HS-5 (cell line): ENCODE results near the gene DIPK1A.
"Not testable (repeated sequence)": the region's sequence is repeated elsewhere in the genome, so short reads cannot be mapped to it uniquely, and the experiment has no call there.

Source experiments
- DNase-seq: peaks from one replicate; pipeline ENCODE4 v3.0.0-alpha.2; 2012; ENCODE audit warnings: low read depth

Gene DIPK1A

DNA sequence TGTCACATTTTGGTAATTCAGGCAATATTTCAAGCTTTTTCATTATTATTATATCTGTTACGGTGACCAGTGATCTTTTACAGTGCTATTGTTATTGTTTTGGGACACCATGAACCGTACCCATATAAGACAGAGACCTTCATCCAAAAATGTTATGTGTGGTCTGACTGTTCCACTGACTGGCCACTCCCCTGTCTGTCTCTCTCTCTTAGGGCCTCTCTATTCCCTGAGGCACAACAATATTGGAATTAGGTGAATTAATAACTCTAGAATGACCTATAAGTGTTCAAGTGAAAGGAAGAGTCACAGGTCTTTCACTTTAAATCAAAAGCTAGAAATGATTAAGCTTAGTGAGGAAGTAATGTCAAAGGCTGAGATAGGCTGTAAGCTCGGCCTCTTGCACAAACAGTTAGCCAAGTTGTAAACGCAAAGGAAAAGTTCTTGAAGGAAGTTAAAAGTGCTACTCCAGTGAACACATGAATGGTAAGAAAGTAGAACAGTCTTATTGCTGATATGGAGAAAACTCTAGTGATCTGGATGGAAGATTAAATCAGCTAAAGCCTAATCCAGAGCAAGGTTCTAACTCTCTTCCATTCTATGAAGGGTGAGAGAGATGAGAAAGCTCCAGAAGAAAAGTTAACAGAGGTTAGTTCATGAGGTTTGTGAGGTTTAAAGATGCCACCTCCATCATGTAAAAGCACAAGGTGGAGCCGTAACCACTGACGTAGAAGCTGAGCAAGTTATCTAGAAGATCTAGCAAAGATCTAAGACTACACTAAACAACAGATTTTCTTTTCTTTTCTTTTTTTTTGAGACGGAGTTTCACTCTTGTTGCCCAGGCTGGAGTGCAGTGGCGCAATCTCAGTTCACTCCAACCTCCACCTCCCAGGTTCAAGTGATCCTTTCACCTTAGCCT, 19.7 kb upstream of the DIPK1A start:
- no peak for DNase-seq

DNA sequence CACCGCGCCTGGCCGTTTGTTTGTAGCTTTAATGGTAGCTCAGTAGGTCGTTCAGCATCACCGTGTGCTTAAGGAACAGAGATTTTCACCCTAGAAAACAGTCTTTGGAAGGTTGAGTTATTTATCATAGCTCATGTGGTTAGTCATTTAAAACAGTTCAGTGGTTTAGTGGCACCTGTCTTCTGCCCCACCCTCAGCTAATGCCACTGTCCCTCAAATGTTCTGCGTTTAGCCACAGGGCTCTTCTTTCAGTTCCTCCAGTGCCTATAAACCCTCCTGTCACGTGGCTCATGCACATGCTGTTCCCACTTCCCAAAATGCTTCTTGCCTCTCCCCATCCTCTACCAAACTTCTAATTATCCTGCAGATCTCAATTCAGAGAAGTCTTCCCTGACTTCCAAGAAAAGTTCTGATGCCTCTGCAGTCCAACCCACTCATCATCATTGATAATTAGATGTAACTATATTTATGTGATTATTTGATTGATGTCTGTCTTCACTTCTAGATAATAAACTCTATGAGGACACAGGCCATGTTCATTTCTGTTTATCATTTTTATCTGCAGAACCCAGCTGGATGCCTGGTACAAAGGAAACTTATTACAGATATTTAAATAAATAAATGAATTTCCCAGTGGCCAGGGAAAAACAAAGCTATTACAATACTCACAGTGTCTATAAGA, 14.4 kb upstream of the DIPK1A start:
- no peak for DNase-seq

GRCh38 chr1:92974112-92974511, 12.8 kb upstream of the DIPK1A start:
- DNase-seq = not testable (repeated sequence)

DNA sequence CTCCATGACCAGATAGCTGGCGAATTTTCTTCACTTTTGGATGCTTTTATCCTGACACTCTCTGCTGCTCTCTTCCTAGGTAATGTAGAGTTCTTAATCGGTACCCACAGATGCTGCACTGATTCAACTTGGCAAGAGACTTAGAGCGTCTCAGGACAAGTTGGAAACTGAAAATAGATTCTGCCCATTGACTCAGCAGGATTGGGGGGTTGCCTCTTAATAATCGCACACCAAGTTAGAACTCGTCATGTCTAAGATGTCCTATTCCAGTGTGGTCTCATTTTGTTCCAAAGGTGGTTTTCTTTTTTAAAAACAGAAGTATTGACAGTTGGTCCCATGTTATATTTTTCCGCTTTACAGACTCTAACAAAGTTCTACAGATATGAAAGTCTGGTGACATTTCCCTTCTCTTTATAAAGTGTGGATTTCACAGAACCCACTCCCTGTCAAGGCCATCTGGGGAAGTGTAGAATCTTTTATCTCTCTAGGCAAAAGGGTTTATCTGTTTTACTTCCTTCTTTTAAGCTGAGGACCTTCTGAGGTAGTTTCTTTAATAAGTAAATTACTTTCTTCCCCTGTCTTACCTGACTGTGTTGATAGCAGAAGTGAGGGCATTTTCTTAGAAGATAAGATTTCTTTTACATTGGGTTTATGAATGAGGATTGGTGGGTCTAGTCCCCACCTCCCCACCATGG, 12.1 kb upstream of the DIPK1A start:
- DNase-seq = no peak

GRCh38 chr1:92972409-92973129, 11.3 kb upstream of the DIPK1A start:
- no peak for DNase-seq

DNA sequence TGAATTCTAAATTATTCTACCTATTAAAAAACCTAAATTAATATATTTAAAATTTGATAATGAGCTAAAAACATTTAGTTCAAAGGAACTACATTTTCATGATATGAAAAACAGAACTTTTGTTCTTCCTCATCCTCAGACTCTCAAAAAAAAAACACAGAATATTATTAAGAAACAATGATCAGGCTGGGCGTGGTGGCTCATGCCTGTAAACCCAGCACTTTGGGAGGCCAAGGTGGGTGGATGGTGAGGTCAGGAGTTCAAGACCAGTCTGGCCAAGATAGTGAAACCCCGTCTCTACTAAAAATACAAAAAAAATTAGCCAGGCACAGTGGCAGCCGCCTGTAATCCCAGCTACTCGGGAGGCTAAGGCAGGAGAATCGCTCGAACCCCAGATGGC, 10.7 kb upstream of the DIPK1A start:
- DNase-seq = not testable (repeated sequence)

DNA sequence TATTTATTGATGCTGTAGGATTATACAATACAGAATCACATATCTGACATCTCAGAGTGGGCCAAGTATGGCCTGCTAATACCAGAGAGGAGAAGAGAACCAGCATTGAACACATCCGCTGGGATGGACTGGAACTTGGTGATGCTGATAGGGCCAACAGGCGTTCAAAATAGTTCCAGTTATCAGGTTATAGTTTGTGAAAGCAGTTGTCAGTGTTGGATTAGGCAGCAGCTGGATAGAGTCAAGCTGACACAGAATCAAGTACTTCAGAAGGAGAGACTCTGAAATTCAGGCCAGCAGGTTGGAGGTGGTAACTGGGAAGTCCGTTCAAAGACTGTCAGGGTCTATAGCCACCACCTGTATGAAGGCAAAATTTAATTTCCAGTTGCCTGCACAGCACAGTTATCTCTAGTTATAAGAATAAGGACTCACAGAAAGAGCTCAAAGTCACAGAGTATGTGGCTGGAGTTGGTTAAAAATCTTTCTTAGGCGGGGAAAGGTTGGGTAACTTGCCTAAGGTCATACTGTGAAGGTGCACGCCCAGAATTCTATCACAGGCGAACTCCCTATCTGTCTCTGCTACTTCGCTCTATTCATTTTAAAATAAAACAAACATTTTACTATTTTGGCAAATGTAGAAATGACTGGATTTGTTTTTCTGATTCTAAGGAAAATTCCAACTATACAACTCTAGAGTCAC, 9.9 kb upstream of the DIPK1A start:
- no peak for DNase-seq

- no peak for DNase-seq
Observed at GRCh38 chr1:92969517-92969916, 8.3 kb upstream of the DIPK1A start.

DNA sequence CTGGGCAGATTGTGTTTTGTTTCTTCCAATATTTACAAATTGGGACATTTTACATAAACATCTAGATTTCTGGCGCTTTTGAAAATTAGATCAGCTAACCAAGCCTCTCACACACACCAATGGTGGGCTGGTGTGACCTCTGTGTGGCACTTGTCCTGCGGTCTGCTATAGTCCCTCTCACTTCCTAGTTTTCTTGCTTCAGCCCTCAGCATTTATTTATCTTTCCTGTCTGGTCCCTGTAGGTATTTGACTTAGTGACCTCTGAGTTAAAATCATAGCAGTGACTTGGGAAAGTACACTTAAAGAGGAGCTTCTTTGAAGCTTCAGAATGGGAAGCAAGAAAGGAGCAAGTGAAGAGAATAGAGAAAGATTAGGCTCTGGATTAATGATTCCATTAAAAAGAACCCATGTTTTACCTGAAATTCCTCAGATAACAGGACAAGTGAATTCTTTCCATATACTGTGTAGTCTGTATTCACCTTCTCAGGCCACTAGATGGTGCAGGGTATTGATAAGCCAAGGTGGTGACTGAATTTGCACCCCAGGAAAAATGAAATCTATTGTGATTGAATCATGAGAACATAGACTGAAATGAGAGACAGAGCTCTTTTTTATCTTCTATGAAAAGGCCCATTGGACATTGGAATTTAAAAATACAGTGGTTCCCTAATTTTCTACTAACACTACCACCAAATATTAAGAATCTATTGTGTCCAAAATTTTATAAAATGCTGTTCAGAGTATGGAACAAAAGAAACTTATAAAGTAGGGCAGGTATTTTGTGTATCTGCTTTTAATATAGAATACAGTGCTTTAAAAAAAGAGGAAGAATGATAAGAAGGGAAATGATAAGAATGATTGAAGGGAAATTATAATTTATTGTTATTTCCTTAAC, 7.1 kb upstream of the DIPK1A start:
- DNase-seq = no peak

GRCh38 chr1:92964998-92965397, 3.7 kb upstream of the DIPK1A start:
- no peak for DNase-seq

GRCh38 chr1:92964316-92964715, 3.1 kb upstream of the DIPK1A start:
- no peak for DNase-seq

DNA sequence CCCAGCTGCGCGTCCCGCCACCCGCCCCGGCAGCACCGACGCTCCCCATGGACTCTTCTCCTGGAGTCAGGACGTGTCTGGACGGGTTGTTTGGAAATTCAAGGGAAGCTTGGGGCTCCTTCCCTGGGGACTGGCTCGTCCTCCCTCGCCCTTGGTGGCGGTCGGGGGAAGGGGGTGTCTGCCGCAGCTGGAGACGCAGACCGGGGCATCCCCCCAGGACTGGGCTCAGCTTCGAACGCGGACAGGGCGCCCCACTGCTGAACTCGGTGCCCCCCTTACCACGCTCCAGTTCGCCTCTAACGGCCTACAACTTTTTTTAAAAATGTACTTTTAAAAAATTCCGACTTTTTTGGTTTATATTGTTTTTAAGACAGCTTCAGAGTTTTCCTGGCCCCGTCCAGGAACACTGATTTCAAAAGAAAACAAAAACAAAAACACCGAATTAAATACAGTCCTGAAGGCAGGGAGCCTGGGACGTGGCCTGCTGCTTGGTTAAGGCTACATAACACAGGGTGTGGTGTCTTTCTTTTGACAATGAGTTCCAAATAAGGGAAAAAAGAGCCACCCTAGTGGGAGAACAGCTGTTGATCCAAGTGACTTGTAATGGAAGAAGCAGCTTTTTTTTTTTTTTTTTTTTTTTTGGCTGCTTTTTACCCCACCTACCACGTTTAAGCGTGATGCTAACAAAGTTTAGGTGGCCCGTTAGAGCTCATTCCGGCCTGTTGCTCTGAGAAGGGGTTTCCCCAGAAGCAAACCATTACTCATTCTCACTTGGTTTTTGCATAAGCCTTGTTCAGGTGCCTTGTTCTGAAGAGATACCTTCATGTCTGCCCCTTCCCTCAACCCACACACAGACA, 862 bp upstream of the DIPK1A start:
- DNase-seq = peak; percentile 48

DNA sequence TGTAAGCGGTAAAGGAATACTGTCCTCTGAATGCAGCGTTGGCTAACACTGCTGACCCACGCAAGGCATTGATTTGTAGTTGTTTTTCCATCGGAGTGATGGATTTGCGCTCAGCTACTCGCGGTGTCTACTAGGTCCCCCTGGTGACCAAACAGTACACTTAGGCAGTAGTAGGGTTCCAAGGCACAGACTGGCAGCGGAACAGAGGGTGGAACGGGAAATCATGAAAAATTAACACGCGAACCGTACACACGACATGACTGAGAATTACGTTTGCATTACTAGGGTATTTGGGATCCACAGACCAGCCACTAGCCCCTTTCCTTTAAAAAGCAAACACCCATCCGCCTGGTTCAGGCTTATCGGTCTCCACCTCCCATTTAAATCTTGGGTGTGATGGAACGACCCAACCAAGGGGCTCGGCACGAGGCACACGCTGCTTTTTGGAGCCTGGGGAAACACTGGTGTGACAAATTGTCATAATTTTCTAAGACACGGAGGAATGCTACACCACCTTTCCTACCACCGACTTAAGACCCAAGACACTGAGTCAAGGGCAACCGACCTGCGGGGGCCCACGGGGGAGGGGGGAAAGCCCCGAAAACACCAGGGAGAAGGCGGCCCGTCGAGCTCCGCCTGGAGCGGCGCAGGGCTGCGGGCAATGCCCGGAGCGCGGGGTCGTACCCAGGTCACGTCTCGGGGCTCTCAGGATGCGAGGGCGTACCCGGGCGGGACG, 699 bp downstream of the DIPK1A start:
- DNase-seq = peak; percentile 78

GRCh38 chr1:92958203-92958970, 2.9 kb downstream of the DIPK1A start:
- no peak for DNase-seq

GRCh38 chr1:92957030-92957734, 4.1 kb downstream of the DIPK1A start:
- no peak for DNase-seq

GRCh38 chr1:92956254-92957029, 4.8 kb downstream of the DIPK1A start:
- no peak for DNase-seq

DNA sequence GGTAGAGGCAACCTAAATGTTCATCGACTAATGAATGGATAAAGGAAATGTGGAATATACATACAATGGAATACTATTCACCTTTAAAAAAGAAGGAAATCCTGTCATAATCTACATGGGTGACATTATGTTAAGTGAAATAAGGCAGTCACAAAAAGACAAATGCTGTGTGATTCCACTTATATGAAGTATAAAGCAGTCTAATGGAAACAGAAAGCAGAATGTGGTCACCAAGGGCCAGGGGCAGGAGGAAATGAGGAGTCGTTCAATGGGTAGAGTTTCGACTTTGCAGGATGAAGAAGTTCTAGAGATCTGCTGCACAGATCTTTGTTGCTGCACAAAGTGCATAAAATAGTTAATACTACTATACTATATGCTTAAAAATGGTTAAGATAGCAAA, 7.8 kb downstream of the DIPK1A start:
- DNase-seq = no peak
